OCI-LY7 (cell line): ENCODE results near the gene GNAQ.

Experiments
- EZH2phosphoT487 ChIP-seq: fragments of 200-600 bp; sonication (generic); IDR thresholded peaks from 2 replicates; pipeline ENCODE4 v1.6.1; 2018; ENCODE audit warnings: low read depth, borderline replicate concordance, mild to moderate bottlenecking, mixed run types, antibody characterized with exemption, low read length, moderate library complexity, mixed read lengths
- TF ChIP-seq, protein P1 (sequence below): fragments of 200-600 bp; sonication (generic); conservative IDR thresholded peaks from 2 replicates; pipeline ENCODE4 v1.5.1; 2014; ENCODE audit warnings: mild to moderate bottlenecking, antibody characterized with exemption, low read length, moderate library complexity, mixed read lengths

DNA sequence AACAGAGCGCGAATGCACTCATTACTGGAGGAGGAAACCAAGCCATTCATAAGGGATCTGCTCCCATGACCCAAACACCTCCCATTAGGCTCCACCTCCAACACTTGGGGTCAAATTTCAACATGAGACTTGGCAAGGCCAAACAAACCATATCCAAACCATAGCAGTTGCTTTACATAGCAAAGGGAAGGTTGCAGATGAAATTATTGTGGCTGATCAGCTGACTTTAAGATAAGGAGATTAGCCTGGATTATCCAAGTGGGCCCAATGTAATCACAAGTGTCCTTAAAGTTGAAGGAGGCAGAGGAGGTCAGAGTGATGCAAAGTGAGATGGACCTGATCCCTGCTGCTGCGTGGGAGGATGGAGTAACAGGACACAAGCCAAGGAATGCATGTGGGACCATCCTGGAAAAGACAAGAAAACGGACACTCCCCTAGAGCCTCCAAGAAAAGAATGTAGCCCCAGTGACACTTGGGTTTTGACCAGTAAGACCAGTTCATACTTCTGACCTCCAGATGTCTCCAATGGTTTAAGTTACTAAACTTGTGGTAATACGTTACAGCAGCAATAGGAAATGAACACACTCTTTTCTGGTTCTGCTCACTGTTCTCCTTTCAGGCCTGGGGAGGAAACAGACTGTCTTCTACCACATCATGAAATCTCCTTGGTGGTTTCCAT, 167.3 kb downstream of the GNAQ start:
- TF ChIP-seq, protein P1, sequence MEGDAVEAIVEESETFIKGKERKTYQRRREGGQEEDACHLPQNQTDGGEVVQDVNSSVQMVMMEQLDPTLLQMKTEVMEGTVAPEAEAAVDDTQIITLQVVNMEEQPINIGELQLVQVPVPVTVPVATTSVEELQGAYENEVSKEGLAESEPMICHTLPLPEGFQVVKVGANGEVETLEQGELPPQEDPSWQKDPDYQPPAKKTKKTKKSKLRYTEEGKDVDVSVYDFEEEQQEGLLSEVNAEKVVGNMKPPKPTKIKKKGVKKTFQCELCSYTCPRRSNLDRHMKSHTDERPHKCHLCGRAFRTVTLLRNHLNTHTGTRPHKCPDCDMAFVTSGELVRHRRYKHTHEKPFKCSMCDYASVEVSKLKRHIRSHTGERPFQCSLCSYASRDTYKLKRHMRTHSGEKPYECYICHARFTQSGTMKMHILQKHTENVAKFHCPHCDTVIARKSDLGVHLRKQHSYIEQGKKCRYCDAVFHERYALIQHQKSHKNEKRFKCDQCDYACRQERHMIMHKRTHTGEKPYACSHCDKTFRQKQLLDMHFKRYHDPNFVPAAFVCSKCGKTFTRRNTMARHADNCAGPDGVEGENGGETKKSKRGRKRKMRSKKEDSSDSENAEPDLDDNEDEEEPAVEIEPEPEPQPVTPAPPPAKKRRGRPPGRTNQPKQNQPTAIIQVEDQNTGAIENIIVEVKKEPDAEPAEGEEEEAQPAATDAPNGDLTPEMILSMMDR, result no peak
- no peak for TF ChIP-seq EZH2phosphoT487
